Measurements from ENCODE around the gene SLC25A45.

Gene SLC25A45

GRCh38 chr11:65382033-65382803 lies at the start of gene SLC25A45:
Gene SLC25A45 (minus strand): TSS chr11:65382646. CDS start chr11:65381951, 695 bp downstream.
- Mint-ChIP-seq H3K27me3 (no peaks in the 10 kb centered on the region), H3K4me1 (peaks cover 33% of the 10 kb centered on the region), H3K27ac (peak within 1 kb of the TSS; percentile 96), H3K36me3 (no peaks in the 10 kb centered on the region), H3K4me3 (peak within 1 kb of the TSS; percentile 86), H3K9me3 (no peaks in the 10 kb centered on the region)
- ATAC-seq (ENCODE audit: low read depth) (peak; percentile 84), DNase-seq (ENCODE audit: low spot score in 2 of 2) (peak; percentile 87 to 88)

GRCh38 chr11:65431451-65432099 lies 49.1 kb upstream of the SLC25A45 start:
- Mint-ChIP-seq H3K4me1 (peaks cover 55% of the 10 kb centered on the region), H3K27ac (peak overlapping the region; percentile 98), H3K27me3 (no peaks in the 10 kb centered on the region), H3K4me3 (peak overlapping the region; percentile 4), H3K36me3 (peaks cover 5% of the 10 kb centered on the region), H3K9me3 (no peaks in the 10 kb centered on the region)
- DNase-seq (ENCODE audit: low spot score in 2 of 2) (peak in 1 of 2 donors; percentile 59), ATAC-seq (ENCODE audit: low read depth) (peak; percentile 82)

GRCh38 chr11:65430406-65431217 lies 48.2 kb upstream of the SLC25A45 start:
- no peaks in the 10 kb centered on the region for H3K9me3 Mint-ChIP-seq
- H3K36me3 Mint-ChIP-seq = peaks cover 6% of the 10 kb centered on the region
- no peaks in the 10 kb centered on the region for H3K27me3 Mint-ChIP-seq
- ATAC-seq (ENCODE audit: low read depth) (no peak), DNase-seq (ENCODE audit: low spot score in 2 of 2) (no peak)
- peak overlapping the region; percentile 98 for H3K27ac Mint-ChIP-seq
- H3K4me1 Mint-ChIP-seq = peaks cover 63% of the 10 kb centered on the region
- H3K4me3 Mint-ChIP-seq = peak overlapping the region; percentile 82

- H3K9me3 Mint-ChIP-seq = no peaks in the 10 kb centered on the region
- no peaks in the 10 kb centered on the region for H3K27me3 Mint-ChIP-seq
- DNase-seq (ENCODE audit: low spot score in 2 of 2) (no peak), ATAC-seq (ENCODE audit: low read depth) (no peak)
- peak overlapping the region; percentile 98 for H3K27ac Mint-ChIP-seq
- peaks cover 6% of the 10 kb centered on the region for H3K36me3 Mint-ChIP-seq
- H3K4me1 Mint-ChIP-seq = peaks cover 67% of the 10 kb centered on the region
- peak overlapping the region; percentile 82 for H3K4me3 Mint-ChIP-seq
Measured at GRCh38 chr11:65429724-65430405, 47.4 kb upstream of the SLC25A45 start.

GRCh38 chr11:65429068-65429681 lies 46.7 kb upstream of the SLC25A45 start:
- no peaks in the 10 kb centered on the region for H3K27me3 Mint-ChIP-seq
- H3K4me3 Mint-ChIP-seq = peak overlapping the region; percentile 82
- DNase-seq (ENCODE audit: low spot score in 2 of 2) (no peak), ATAC-seq (ENCODE audit: low read depth) (no peak)
- no peaks in the 10 kb centered on the region for H3K9me3 Mint-ChIP-seq
- peaks cover 73% of the 10 kb centered on the region for H3K4me1 Mint-ChIP-seq
- H3K27ac Mint-ChIP-seq = peak overlapping the region; percentile 98
- peaks cover 12% of the 10 kb centered on the region for H3K36me3 Mint-ChIP-seq

- H3K36me3 Mint-ChIP-seq = peaks cover 12% of the 10 kb centered on the region
- peak overlapping the region; percentile 100 for H3K27ac Mint-ChIP-seq
- peak overlapping the region; percentile 94 for H3K4me3 Mint-ChIP-seq
- H3K27me3 Mint-ChIP-seq = no peaks in the 10 kb centered on the region
- no peak for ATAC-seq (ENCODE audit: low read depth)
- DNase-seq (ENCODE audit: low spot score in 2 of 2) = no peak
- peaks cover 76% of the 10 kb centered on the region for H3K4me1 Mint-ChIP-seq
- no peaks in the 10 kb centered on the region for H3K9me3 Mint-ChIP-seq
Measured at GRCh38 chr11:65428578-65429067, 46.2 kb upstream of the SLC25A45 start.

- ATAC-seq (ENCODE audit: low read depth) (no peak), DNase-seq (ENCODE audit: low spot score in 2 of 2) (no peak)
- Mint-ChIP-seq H3K4me1 (peaks cover 73% of the 10 kb centered on the region), H3K4me3 (peak overlapping the region; percentile 94), H3K36me3 (peaks cover 13% of the 10 kb centered on the region), H3K9me3 (no peaks in the 10 kb centered on the region), H3K27me3 (no peaks in the 10 kb centered on the region), H3K27ac (peak overlapping the region; percentile 100)
Measured at GRCh38 chr11:65427691-65428577, 45.5 kb upstream of the SLC25A45 start.

GRCh38 chr11:65426839-65427690 lies 44.6 kb upstream of the SLC25A45 start:
- DNase-seq (ENCODE audit: low spot score in 2 of 2) (no peak), ATAC-seq (ENCODE audit: low read depth) (no peak)
- Mint-ChIP-seq H3K4me3 (peak overlapping the region; percentile 94), H3K4me1 (peaks cover 74% of the 10 kb centered on the region), H3K9me3 (no peaks in the 10 kb centered on the region), H3K36me3 (peaks cover 18% of the 10 kb centered on the region), H3K27ac (peak overlapping the region; percentile 100), H3K27me3 (no peaks in the 10 kb centered on the region)

GRCh38 chr11:65425971-65426838 lies 43.8 kb upstream of the SLC25A45 start:
- Mint-ChIP-seq H3K9me3 (no peaks in the 10 kb centered on the region), H3K4me1 (peaks cover 69% of the 10 kb centered on the region), H3K27me3 (no peaks in the 10 kb centered on the region), H3K36me3 (peaks cover 18% of the 10 kb centered on the region), H3K27ac (peak overlapping the region; percentile 100), H3K4me3 (peak overlapping the region; percentile 94)
- peak in 1 of 2 donors; percentile 69 for DNase-seq (ENCODE audit: low spot score in 2 of 2)
- peak; percentile 55 for ATAC-seq (ENCODE audit: low read depth)

GRCh38 chr11:65425105-65425970 lies 42.9 kb upstream of the SLC25A45 start:
- DNase-seq (ENCODE audit: low spot score in 2 of 2) (peak; percentile 65 to 86), ATAC-seq (ENCODE audit: low read depth) (peak; percentile 57)
- H3K9me3 Mint-ChIP-seq = no peaks in the 10 kb centered on the region
- peak overlapping the region; percentile 100 for H3K27ac Mint-ChIP-seq
- H3K36me3 Mint-ChIP-seq = peaks cover 17% of the 10 kb centered on the region
- no peaks in the 10 kb centered on the region for H3K27me3 Mint-ChIP-seq
- H3K4me3 Mint-ChIP-seq = peak overlapping the region; percentile 94
- peaks cover 69% of the 10 kb centered on the region for H3K4me1 Mint-ChIP-seq
